Measurements from ENCODE around the gene PNPLA2. TPM values are rescaled to one million over a fixed set of nuclear protein-coding genes. Genes with fewer than 3 reads are reported as not detected.

The PNPLA2 gene
- total RNA-seq, 5 donors from 2014 or later (not counting 1 experiment from before 2014, with no cell fraction given) = 172 to 212 (median 206) TPM

DNA sequence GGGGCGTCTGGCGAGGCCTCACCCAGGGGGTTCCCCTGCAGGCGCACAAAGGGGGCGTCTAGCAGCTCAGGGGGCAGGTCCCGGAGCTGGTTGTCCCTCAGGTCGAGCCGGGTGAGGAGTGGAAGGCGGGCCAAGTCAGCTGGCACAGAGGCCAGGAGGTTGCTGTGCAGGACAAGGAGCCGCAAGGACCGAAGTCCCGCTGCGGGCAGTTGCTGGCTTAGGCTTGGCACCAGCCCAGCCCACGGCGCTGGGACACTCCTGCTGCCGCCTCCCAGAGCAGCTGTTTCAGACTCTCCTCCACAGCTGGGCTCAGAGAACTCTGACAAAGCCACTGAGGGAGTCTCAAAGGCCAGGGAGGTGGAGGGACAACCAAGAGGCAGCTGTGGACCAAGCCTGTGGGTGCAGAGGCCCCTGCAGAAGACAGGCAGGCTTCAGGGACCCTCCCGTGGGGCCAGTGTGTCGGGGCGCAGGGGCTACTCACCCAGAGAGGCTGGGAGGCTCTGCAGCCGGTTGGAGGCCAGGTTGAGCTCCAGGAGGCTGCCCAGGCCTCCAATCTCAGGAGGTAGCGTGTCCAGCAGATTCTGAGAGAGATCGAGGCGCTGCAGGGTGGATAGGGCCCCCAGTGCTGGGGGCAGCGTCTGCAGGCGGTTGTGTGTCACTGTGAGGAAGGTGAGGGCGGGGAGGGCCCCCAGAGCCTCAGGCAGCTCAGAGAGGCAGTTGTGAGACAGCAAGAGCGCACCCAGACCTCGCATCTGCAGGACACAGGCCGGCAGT, 15.8 kb upstream of the PNPLA2 start:
- H3K27me3 Mint-ChIP-seq = no peaks in the 10 kb centered on the region
- H3K27ac ChIP-seq (ENCODE audit: low read length) = no peak overlapping the region
- no peak overlapping the region for H3K27ac Mint-ChIP-seq
- CTCF ChIA-PET = interaction anchor here in 1 of 2 donors (0.5 kb wide), 1 partner anchor 962 kb away, joined by 7 read pairs; no protein-coding TSS in a partner anchor
- H3K36me3 ChIP-seq (ENCODE audit: control insufficient read depth in 2 of 2, extremely low read depth in 1 of 2, insufficient read depth in 1 of 2, low read length in 1 of 2) = peaks cover 9 to 21% of the 10 kb centered on the region in 2 donors
- peaks cover 13 to 41% of the 10 kb centered on the region in 2 experiments for H3K4me1 ChIP-seq (ENCODE audit: control insufficient read depth in 1 of 2, extremely low read depth in 1 of 2, insufficient read depth in 2 of 2, low read length in 2 of 2)
- H3K9me3 Mint-ChIP-seq = no peaks in the 10 kb centered on the region
- peak overlapping the region in 1 of 3 donors; percentile 50 for H3K4me3 Mint-ChIP-seq
- no peaks in the 10 kb centered on the region for H3K27me3 ChIP-seq (replicated peaks in 1 of 2; ENCODE audit: control insufficient read depth in 2 of 2, extremely low read depth in 1 of 2, insufficient read depth in 2 of 2, low read length in 1 of 2)
- ATAC-seq (replicated peaks in 1 of 4) (no peak), DNase-seq (no peak)
- H3K36me3 Mint-ChIP-seq = no peaks in the 10 kb centered on the region
- WGBS (ENCODE audit: insufficient coverage) = 93% methylated on average over 25 of the region's 28 CpGs
- peaks cover 3 to 15% (median 11%) of the 10 kb centered on the region in 3 donors for H3K4me1 Mint-ChIP-seq
- H3K4me3 ChIP-seq (ENCODE audit: control insufficient read depth in 1 of 2, extremely low read depth in 1 of 2, low read length in 1 of 2) = no peak overlapping the region
- no peaks in the 10 kb centered on the region for H3K9me3 ChIP-seq
- POLR2A ChIA-PET = no interaction called here

DNA sequence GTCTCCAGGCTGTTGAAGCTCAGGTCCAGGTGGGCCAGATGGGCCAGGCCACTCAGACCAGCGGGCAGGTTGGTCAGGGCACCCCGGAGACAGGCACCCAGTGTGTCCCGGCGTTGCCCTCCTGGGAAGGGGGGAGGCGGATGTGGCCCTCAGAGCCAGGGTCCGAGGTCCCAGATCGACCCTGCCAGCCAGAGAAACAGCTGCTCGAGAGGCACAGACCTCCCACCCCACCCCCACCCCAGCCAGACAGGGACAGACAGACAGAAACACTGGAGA, 15.3 kb upstream of the PNPLA2 start:
- ATAC-seq (replicated peaks in 1 of 4) (no peak), DNase-seq (no peak)
- peaks cover 9 to 21% of the 10 kb centered on the region in 2 donors for H3K36me3 ChIP-seq (ENCODE audit: control insufficient read depth in 2 of 2, extremely low read depth in 1 of 2, insufficient read depth in 1 of 2, low read length in 1 of 2)
- ChIA-PET CTCF (no interaction called here), POLR2A (no interaction called here)
- H3K27ac Mint-ChIP-seq = no peak overlapping the region
- no peaks in the 10 kb centered on the region for H3K27me3 Mint-ChIP-seq
- no peaks in the 10 kb centered on the region for H3K27me3 ChIP-seq (replicated peaks in 1 of 2; ENCODE audit: control insufficient read depth in 2 of 2, extremely low read depth in 1 of 2, insufficient read depth in 2 of 2, low read length in 1 of 2)
- peaks cover 7 to 17% (median 13%) of the 10 kb centered on the region in 3 donors for H3K4me1 Mint-ChIP-seq
- no peaks in the 10 kb centered on the region for H3K9me3 Mint-ChIP-seq
- no peaks in the 10 kb centered on the region for H3K36me3 Mint-ChIP-seq
- no peak overlapping the region for H3K4me3 ChIP-seq (ENCODE audit: control insufficient read depth in 1 of 2, extremely low read depth in 1 of 2, low read length in 1 of 2)
- WGBS (ENCODE audit: insufficient coverage) = 100% methylated on average over 1 of the region's 8 CpGs
- peaks cover 13 to 43% of the 10 kb centered on the region in 2 experiments for H3K4me1 ChIP-seq (ENCODE audit: control insufficient read depth in 1 of 2, extremely low read depth in 1 of 2, insufficient read depth in 2 of 2, low read length in 2 of 2)
- H3K9me3 ChIP-seq = no peaks in the 10 kb centered on the region
- peak overlapping the region in 1 of 3 donors; percentile 89 for H3K4me3 Mint-ChIP-seq
- no peak overlapping the region for H3K27ac ChIP-seq (ENCODE audit: low read length)

DNA sequence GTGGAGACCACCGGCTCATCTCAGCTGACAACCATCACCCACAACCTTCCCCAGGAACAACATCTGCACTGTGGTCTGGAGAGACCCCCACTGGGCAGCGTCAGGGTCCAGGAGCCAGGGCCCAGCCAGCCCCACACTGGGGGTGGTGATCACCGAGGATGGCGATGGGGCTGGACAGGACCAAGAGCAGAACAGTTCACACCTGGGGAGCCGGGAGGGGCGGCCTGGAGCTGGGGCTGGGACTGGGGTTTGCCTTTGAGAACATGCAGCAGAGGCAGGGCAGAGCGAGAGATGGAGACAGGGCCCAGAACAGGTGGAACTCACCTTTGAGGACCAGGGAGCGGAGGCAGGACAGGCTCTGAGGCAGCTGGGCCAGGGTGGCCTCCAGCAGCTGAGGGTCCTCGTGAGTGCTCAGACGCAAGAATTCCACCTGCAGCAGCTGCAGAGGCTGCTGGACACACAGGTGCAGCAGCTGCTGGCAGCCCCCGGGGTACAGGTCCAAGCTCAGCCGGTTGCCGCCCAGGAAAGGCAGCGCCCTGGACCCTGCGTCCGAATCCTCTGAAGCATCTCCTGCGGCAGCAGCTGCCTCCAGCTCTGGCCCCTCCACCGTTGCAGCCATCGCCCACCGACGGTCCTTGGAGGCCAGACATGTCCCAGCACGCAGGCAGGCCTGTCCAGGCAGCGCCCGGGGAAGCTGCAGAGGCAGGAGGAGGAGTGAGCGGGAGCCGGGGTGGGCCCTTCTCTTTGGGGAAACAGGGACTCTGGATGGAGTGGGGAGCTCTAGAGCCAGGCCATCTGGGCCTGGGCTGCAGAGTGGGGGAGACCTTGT, 14.7 kb upstream of the PNPLA2 start:
- peak overlapping the region; percentile 76 for H3K27ac Mint-ChIP-seq
- peaks cover 12 to 23% (median 19%) of the 10 kb centered on the region in 3 donors for H3K4me1 Mint-ChIP-seq
- ATAC-seq (replicated peaks in 1 of 4) (no peak), DNase-seq (no peak)
- H3K9me3 Mint-ChIP-seq = no peaks in the 10 kb centered on the region
- Histone ChIP-seq H3K4me3 (ENCODE audit: control insufficient read depth in 1 of 2, extremely low read depth in 1 of 2, low read length in 1 of 2) (peak overlapping the region; percentile 70 to 86), H3K36me3 (ENCODE audit: control insufficient read depth in 2 of 2, extremely low read depth in 1 of 2, insufficient read depth in 1 of 2, low read length in 1 of 2) (peaks cover 9 to 21% of the 10 kb centered on the region in 2 donors), H3K27ac (ENCODE audit: low read length) (peak overlapping the region; percentile 70), H3K9me3 (no peaks in the 10 kb centered on the region), H3K27me3 (replicated peaks in 1 of 2; ENCODE audit: control insufficient read depth in 2 of 2, extremely low read depth in 1 of 2, insufficient read depth in 2 of 2, low read length in 1 of 2) (no peaks in the 10 kb centered on the region), H3K4me1 (ENCODE audit: control insufficient read depth in 1 of 2, extremely low read depth in 1 of 2, insufficient read depth in 2 of 2, low read length in 2 of 2) (peaks cover 15 to 43% of the 10 kb centered on the region in 2 experiments)
- ChIA-PET POLR2A (interaction anchor here in 1 of 2 donors (0.6 kb wide), 1 partner anchor 10 kb away, joined by 3 read pairs; no protein-coding TSS in a partner anchor), CTCF (no interaction called here)
- H3K36me3 Mint-ChIP-seq = no peaks in the 10 kb centered on the region
- H3K27me3 Mint-ChIP-seq = no peaks in the 10 kb centered on the region
- WGBS (ENCODE audit: insufficient coverage) = 67% methylated on average over 25 of the region's 26 CpGs
- peak overlapping the region; percentile 76 to 89 (median 76) for H3K4me3 Mint-ChIP-seq

DNA sequence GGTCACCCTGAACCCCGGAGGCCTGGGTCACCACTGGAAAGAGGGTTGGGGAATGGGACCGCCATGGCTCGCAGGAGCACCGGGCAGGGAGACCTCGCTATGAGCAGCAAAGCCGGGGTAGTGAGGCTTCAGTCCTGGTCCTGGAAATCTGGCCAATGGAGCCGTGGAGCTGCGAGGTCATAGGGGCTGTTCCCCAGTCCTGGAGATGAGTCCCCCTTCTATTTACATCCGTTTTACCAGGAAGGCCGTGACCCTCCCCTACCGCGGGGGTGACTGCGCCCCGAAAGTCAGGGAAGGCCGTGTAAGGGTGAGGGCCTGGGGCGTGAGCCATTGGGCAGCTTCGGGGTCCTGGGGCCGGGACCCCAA, 14.1 kb upstream of the PNPLA2 start:
- Mint-ChIP-seq H3K27ac (peak overlapping the region; percentile 76), H3K27me3 (no peaks in the 10 kb centered on the region), H3K36me3 (no peaks in the 10 kb centered on the region), H3K4me3 (peak overlapping the region; percentile 76 to 89 (median 76)), H3K4me1 (peaks cover 15 to 25% (median 20%) of the 10 kb centered on the region in 3 donors), H3K9me3 (no peaks in the 10 kb centered on the region)
- Histone ChIP-seq H3K4me3 (ENCODE audit: control insufficient read depth in 1 of 2, extremely low read depth in 1 of 2, low read length in 1 of 2) (peak overlapping the region; percentile 70 to 86), H3K27me3 (replicated peaks in 1 of 2; ENCODE audit: control insufficient read depth in 2 of 2, extremely low read depth in 1 of 2, insufficient read depth in 2 of 2, low read length in 1 of 2) (no peaks in the 10 kb centered on the region), H3K36me3 (ENCODE audit: control insufficient read depth in 2 of 2, extremely low read depth in 1 of 2, insufficient read depth in 1 of 2, low read length in 1 of 2) (peaks cover 9 to 19% of the 10 kb centered on the region in 2 donors), H3K9me3 (no peaks in the 10 kb centered on the region), H3K27ac (ENCODE audit: low read length) (peak overlapping the region; percentile 70), H3K4me1 (ENCODE audit: control insufficient read depth in 1 of 2, extremely low read depth in 1 of 2, insufficient read depth in 2 of 2, low read length in 2 of 2) (peaks cover 15 to 45% of the 10 kb centered on the region in 2 experiments)
- DNase-seq (no peak), ATAC-seq (replicated peaks in 1 of 4) (no peak)
- CTCF ChIA-PET = no interaction called here
- POLR2A ChIA-PET = interaction anchor here in 1 of 2 donors (0.6 kb wide), 1 partner anchor 9 kb away, joined by 3 read pairs; no protein-coding TSS in a partner anchor
- 8% methylated on average over 13 of the region's 18 CpGs for WGBS (ENCODE audit: insufficient coverage)

DNA sequence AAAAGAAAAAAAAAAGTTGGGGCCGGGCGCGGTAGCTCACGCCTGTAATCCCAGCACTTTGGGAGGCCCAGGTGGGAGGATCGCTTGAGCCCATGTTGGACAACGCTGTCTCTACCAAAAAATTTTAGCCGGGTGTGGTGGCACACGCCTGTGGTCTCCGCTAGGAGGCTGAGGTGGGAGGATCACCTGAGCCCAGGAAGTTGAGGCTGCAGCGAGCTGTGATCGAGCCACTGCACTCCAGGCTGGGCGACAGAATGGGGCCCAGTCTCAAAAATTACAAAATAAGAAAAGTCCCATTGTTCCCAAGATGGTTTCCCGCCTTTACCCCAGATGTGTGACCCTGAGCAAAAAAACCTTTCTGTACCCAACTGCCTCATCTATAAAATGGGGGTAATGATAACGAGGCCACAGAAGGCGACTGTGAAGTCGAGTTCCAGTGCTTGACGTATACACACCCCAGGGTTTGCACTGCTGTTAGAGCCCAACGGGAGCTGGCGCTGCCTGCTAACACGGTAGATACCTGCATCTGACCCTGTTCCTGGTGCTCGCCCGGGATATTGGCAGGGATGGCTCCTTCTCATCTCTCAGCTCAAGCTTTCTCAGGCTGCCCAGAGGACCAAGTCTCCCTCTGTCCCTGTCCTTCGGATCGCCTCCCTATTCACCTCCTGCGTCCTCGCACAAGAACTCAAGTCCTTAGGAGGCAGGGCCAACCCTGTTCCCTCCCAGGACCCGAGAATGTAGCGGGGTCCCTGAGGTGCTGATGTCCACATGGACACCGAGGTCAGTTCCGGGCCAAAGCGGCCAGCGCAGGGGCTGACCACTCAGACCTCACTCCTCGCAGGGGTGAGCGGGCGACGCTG, 10.1 kb upstream of the PNPLA2 start:
- Mint-ChIP-seq H3K9me3 (no peaks in the 10 kb centered on the region), H3K4me1 (peaks cover 40 to 46% (median 42%) of the 10 kb centered on the region in 3 donors), H3K4me3 (peak overlapping the region; percentile 89 to 91 (median 89)), H3K27ac (peak overlapping the region; percentile 94 to 99), H3K36me3 (peaks cover 17% of the 10 kb centered on the region), H3K27me3 (no peaks in the 10 kb centered on the region)
- Histone ChIP-seq H3K9me3 (no peaks in the 10 kb centered on the region), H3K27me3 (replicated peaks in 1 of 2; ENCODE audit: control insufficient read depth in 2 of 2, extremely low read depth in 1 of 2, insufficient read depth in 2 of 2, low read length in 1 of 2) (no peaks in the 10 kb centered on the region), H3K36me3 (ENCODE audit: control insufficient read depth in 2 of 2, extremely low read depth in 1 of 2, insufficient read depth in 1 of 2, low read length in 1 of 2) (peaks cover 19 to 26% of the 10 kb centered on the region in 2 donors), H3K4me3 (ENCODE audit: control insufficient read depth in 1 of 2, extremely low read depth in 1 of 2, low read length in 1 of 2) (peak overlapping the region; percentile 85 to 97), H3K4me1 (ENCODE audit: control insufficient read depth in 1 of 2, extremely low read depth in 1 of 2, insufficient read depth in 2 of 2, low read length in 2 of 2) (peaks cover 23 to 54% of the 10 kb centered on the region in 2 experiments), H3K27ac (ENCODE audit: low read length) (peak overlapping the region; percentile 97)
- DNase-seq (peak in 4 of 35 experiments; percentile 22 to 57 (median 34)), ATAC-seq (replicated peaks in 1 of 4) (peak in 2 of 4 experiments; percentile 0 to 1)
- ChIA-PET CTCF (interaction anchor here (0.5 to 1.8 kb wide), 2 partner anchors 11 to 29 kb away, joined by 4 to 6 read pairs; no protein-coding TSS in a partner anchor), POLR2A (interaction anchor here in 1 of 2 donors (0.8 kb wide), 1 partner anchor 10 kb away, joined by 3 read pairs; the partner anchor contains the start of gene PNPLA2)
- 17% methylated on average over 27 of the region's 36 CpGs for WGBS (ENCODE audit: insufficient coverage)
